Measurements from ENCODE around the gene RHOT2.

GRCh38 chr16:706189-707061 lies 38.5 kb downstream of the RHOT2 start:
- no peak for TF ChIP-seq HNRNPH1 (optimal IDR thresholded peaks at IDR 0.05; ENCODE audit: low read depth, low read length)
- no peak for TF ChIP-seq ZNF347 (CRISPR knock-in tag; IDR thresholded peaks at IDR 0.05; ENCODE audit: low read depth)
- TF ChIP-seq ZNF780A (CRISPR knock-in tag; IDR thresholded peaks at IDR 0.05) = no peak
- TF ChIP-seq, protein P1, sequence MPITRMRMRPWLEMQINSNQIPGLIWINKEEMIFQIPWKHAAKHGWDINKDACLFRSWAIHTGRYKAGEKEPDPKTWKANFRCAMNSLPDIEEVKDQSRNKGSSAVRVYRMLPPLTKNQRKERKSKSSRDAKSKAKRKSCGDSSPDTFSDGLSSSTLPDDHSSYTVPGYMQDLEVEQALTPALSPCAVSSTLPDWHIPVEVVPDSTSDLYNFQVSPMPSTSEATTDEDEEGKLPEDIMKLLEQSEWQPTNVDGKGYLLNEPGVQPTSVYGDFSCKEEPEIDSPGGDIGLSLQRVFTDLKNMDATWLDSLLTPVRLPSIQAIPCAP (CRISPR knock-in tag; IDR thresholded peaks at IDR 0.05; ENCODE audit: borderline replicate concordance) = no peak
- TF ChIP-seq, protein P2, sequence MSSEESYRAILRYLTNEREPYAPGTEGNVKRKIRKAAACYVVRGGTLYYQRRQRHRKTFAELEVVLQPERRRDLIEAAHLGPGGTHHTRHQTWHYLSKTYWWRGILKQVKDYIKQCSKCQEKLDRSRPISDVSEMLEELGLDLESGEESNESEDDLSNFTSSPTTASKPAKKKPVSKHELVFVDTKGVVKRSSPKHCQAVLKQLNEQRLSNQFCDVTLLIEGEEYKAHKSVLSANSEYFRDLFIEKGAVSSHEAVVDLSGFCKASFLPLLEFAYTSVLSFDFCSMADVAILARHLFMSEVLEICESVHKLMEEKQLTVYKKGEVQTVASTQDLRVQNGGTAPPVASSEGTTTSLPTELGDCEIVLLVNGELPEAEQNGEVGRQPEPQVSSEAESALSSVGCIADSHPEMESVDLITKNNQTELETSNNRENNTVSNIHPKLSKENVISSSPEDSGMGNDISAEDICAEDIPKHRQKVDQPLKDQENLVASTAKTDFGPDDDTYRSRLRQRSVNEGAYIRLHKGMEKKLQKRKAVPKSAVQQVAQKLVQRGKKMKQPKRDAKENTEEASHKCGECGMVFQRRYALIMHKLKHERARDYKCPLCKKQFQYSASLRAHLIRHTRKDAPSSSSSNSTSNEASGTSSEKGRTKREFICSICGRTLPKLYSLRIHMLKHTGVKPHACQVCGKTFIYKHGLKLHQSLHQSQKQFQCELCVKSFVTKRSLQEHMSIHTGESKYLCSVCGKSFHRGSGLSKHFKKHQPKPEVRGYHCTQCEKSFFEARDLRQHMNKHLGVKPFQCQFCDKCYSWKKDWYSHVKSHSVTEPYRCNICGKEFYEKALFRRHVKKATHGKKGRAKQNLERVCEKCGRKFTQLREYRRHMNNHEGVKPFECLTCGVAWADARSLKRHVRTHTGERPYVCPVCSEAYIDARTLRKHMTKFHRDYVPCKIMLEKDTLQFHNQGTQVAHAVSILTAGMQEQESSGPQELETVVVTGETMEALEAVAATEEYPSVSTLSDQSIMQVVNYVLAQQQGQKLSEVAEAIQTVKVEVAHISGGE (CRISPR knock-in tag; IDR thresholded peaks at IDR 0.05) = no peak
- TF ChIP-seq, protein P3, sequence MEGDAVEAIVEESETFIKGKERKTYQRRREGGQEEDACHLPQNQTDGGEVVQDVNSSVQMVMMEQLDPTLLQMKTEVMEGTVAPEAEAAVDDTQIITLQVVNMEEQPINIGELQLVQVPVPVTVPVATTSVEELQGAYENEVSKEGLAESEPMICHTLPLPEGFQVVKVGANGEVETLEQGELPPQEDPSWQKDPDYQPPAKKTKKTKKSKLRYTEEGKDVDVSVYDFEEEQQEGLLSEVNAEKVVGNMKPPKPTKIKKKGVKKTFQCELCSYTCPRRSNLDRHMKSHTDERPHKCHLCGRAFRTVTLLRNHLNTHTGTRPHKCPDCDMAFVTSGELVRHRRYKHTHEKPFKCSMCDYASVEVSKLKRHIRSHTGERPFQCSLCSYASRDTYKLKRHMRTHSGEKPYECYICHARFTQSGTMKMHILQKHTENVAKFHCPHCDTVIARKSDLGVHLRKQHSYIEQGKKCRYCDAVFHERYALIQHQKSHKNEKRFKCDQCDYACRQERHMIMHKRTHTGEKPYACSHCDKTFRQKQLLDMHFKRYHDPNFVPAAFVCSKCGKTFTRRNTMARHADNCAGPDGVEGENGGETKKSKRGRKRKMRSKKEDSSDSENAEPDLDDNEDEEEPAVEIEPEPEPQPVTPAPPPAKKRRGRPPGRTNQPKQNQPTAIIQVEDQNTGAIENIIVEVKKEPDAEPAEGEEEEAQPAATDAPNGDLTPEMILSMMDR (IDR thresholded peaks at IDR 0.05 in 2 of 3, conservative IDR thresholded peaks at IDR 0.05 in 1 of 3; ENCODE audit: insufficient read depth in 2 of 3, low read depth in 1 of 3, low read length in 3 of 3) = no peak
- no peak for TF ChIP-seq ZNF589 (CRISPR knock-in tag; IDR thresholded peaks at IDR 0.05; ENCODE audit: low read depth)
- TF ChIP-seq, protein P4, sequence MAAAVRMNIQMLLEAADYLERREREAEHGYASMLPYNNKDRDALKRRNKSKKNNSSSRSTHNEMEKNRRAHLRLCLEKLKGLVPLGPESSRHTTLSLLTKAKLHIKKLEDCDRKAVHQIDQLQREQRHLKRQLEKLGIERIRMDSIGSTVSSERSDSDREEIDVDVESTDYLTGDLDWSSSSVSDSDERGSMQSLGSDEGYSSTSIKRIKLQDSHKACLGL (CRISPR knock-in tag; IDR thresholded peaks at IDR 0.05; ENCODE audit: borderline replicate concordance, poor library complexity, severe bottlenecking) = no peak
- no peak for TF ChIP-seq NR2C2 (CRISPR knock-in tag; IDR thresholded peaks at IDR 0.05)
- TF ChIP-seq NR2C2 (tag; IDR thresholded peaks at IDR 0.05) = no peak
- no peak for TF ChIP-seq POLR2A (conservative IDR thresholded peaks at IDR 0.05)

All from K562 (cell line).